Measurements from ENCODE around the gene IFI27. TPM values are rescaled to one million over a fixed set of nuclear protein-coding genes. Genes with fewer than 3 reads are reported as not detected.
A peak's percentile ranks its signal among the peaks of the same experiment; 100 is the strongest.

The IFI27 gene
- polyA plus RNA-seq, 1 of the 3 experiments (the other 2 are of a cell fraction) = 1.2 TPM

DNA sequence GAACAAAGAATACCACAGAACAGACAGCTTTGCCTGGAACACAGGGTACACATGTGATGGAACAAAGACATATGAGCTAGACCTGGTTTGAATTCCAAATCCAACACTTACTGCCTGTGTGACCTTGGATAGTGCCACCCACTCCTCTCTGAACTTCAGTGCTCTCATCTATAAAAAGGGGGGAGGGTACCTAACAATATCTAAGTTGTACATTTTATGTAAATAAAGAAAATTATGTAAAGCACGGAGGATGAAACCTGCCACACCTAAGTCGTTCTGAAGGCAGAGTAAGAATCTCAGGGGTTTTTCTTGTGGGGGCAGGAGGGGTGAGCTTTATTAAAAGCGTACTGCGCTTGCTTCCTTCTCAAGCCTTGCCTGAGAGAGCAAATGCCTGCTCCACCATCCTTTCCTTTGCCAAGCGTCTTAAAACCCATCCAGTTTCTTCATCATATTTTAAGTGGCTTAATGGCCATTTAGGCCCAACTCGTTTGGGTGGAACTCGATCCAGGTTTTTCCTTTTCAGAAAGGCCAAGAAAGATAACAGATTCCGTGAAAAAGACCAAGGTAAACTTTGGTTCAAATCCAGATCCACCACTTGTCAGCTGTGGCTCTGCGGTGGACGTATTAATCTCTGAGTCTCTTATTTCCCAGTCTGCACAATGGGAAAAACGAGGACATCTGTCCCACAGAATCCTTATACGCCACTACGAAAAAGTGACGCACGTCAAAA lies 30.5 kb upstream of the IFI27 start:
- ChIA-PET CTCF (interaction anchor here (1.2 to 2.6 kb wide), 5 partner anchors 44 to 57 kb away, joined by 3 to 14 read pairs (median 8); partner anchors contain the start of gene IFI27L2), POLR2A (no interaction called here)
- no peaks in the 10 kb centered on the region for H3K9me2 ChIP-seq
- peaks cover 30% of the 10 kb centered on the region for H4K20me1 ChIP-seq (ENCODE audit: insufficient read depth)
- H3K9ac ChIP-seq = peak overlapping the region; percentile 83
- peaks cover 7% of the 10 kb centered on the region; the same call in 1 of the 2 replicates for H3K9me3 ChIP-seq
- H2AFZ ChIP-seq (ENCODE audit: low read depth) = peak overlapping the region; percentile 98
- H3K4me1 ChIP-seq (ENCODE audit: control insufficient read depth in 1 of 2, insufficient read depth in 2 of 2, low read depth in 1 of 2, low read length in 1 of 2) = peaks cover 12 to 30% of the 10 kb centered on the region in 2 experiments; a peak in 3 of 4 replicates
- peak overlapping the region in 1 of 2 experiments; percentile 85 for H3K27ac ChIP-seq (ENCODE audit: low read depth in 2 of 2, low read length in 1 of 2)
- TF ChIP-seq MXI1 (IDR thresholded peaks at IDR 0.05; ENCODE audit: low read depth, low read length) (peak; percentile 88; the same call in 1 of the 2 replicates), ZBTB33 (IDR thresholded peaks at IDR 0.05; ENCODE audit: borderline replicate concordance, low read depth) (no peak), USF1 (IDR thresholded peaks at IDR 0.05; ENCODE audit: borderline replicate concordance, low read depth) (no peak)
- peak overlapping the region; percentile 94 for H3K4me2 ChIP-seq
- peaks cover 74% of the 10 kb centered on the region for H3K79me2 ChIP-seq (ENCODE audit: insufficient read depth)
- DNase-seq = no peak
- peak overlapping the region; percentile 96 to 99 for H3K4me3 ChIP-seq (ENCODE audit: low read depth in 2 of 2, low read length in 1 of 2)
- H3K27me3 ChIP-seq (ENCODE audit: insufficient read depth) = no peaks in the 10 kb centered on the region
- WGBS (ENCODE audit: low lambda C conversion rate) = 8% methylated on average over 15 of the region's 15 CpGs
- H3F3A ChIP-seq (replicated peaks; ENCODE audit: insufficient read depth) = peaks cover 7% of the 10 kb centered on the region
- H3K36me3 ChIP-seq (replicated peaks in 1 of 2; ENCODE audit: control insufficient read depth in 1 of 2, insufficient read depth in 2 of 2, low read length in 1 of 2) = peaks cover 29 to 34% of the 10 kb centered on the region in 2 experiments

DNA sequence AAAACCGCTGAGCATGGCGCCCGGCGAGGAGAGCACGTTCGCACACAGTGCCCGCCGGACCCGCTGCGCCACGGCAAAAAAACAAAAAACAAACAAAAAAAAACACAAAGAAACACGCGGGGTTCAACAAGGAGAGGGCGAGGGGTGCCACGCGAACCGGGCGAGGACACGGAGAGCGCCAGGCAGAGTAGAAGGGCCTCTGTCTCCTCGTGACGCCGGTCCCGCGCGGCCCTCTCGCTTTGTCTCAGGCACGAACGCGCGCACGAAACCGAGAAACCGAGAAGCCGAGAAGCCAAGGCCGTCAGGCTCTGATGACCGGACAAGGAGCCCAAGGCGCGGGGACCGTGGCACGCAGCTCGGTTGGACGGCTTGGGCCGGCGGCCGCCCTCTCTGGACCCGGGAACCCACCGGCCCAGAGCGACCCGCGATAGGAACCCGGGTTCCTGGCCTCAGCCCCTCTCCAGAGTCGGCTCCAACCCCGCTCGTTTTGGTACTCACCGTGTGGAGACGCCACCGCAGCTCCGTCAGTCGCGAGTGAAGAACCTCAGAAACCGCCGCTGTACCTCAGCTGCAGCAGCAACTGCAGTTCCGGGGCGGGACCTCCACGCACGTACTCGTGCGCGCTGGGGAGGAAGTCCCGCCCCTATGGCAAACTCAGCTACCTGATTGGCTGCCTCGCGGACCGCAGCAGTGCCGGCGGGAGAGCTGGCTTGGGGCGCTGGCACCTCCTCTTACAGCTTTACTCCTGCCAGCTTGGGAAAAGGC lies 29.7 kb upstream of the IFI27 start, which contains the start of the genes DDX24 and IFI27L1:
Gene DDX24 (minus strand): TSS at position 582 of the 765 bp plus-strand sequence. CDS start 1,460 bp downstream, outside the sequence.
Gene IFI27L1 (plus strand): TSS at position 690 of the 765 bp plus-strand sequence. CDS start 15,628 bp downstream, outside the sequence.
- Histone ChIP-seq H3K9ac (peak within 1 kb of the TSS; percentile 83), H3K9me2 (no peaks in the 10 kb centered on the region), H3K4me1 (ENCODE audit: control insufficient read depth in 1 of 2, insufficient read depth in 2 of 2, low read depth in 1 of 2, low read length in 1 of 2) (peaks cover 12 to 30% of the 10 kb centered on the region in 2 experiments; a peak in 3 of 4 replicates), H3F3A (replicated peaks; ENCODE audit: insufficient read depth) (no peaks in the 10 kb centered on the region), H4K20me1 (ENCODE audit: insufficient read depth) (peaks cover 30% of the 10 kb centered on the region), H2AFZ (ENCODE audit: low read depth) (peak within 1 kb of the TSS; percentile 98), H3K9me3 (no peaks in the 10 kb centered on the region; the same call in 1 of the 2 replicates), H3K4me3 (ENCODE audit: low read depth in 2 of 2, low read length in 1 of 2) (peak within 1 kb of the TSS; percentile 96 to 99), H3K4me2 (peak within 1 kb of the TSS; percentile 94), H3K79me2 (ENCODE audit: insufficient read depth) (peaks cover 67% of the 10 kb centered on the region), H3K36me3 (replicated peaks in 1 of 2; ENCODE audit: control insufficient read depth in 1 of 2, insufficient read depth in 2 of 2, low read length in 1 of 2) (peaks cover 26 to 27% of the 10 kb centered on the region in 2 experiments), H3K27ac (ENCODE audit: low read depth in 2 of 2, low read length in 1 of 2) (peak within 1 kb of the TSS; percentile 81 to 85), H3K27me3 (ENCODE audit: insufficient read depth) (no peaks in the 10 kb centered on the region)
- ChIA-PET POLR2A (interaction anchor here (1.1 kb wide), 1 partner anchor 35 kb away, joined by 4 read pairs; no protein-coding TSS in a partner anchor), CTCF (interaction anchor here (1.0 to 2.6 kb wide), 4 partner anchors 16 to 56 kb away, joined by 3 to 14 read pairs (median 4); partner anchors contain the start of gene IFI27L2)
- peak; percentile 97 for DNase-seq
- 3% methylated on average over 26 of the region's 77 CpGs for WGBS (ENCODE audit: low lambda C conversion rate)
- TF ChIP-seq, protein P1, sequence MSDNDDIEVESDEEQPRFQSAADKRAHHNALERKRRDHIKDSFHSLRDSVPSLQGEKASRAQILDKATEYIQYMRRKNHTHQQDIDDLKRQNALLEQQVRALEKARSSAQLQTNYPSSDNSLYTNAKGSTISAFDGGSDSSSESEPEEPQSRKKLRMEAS (IDR thresholded peaks at IDR 0.05; ENCODE audit: low read depth) = peak; percentile 72
- TF ChIP-seq CHD2 (IDR thresholded peaks at IDR 0.05; ENCODE audit: low read length, partially characterized antibody) (peak; percentile 65), SMC3 (IDR thresholded peaks at IDR 0.05; ENCODE audit: low read depth, low read length) (0 out of 2 replicates have a peak, but pooled peaks have one; percentile 2), POLR2AphosphoS5 (IDR thresholded peaks at IDR 0.05; ENCODE audit: low read depth, low read length) (peak; percentile 85; the same call in 1 of the 2 replicates), TAF1 (IDR thresholded peaks at IDR 0.05; ENCODE audit: borderline replicate concordance, low read depth, low read length) (peak; percentile 85), CTCF (IDR thresholded peaks at IDR 0.05) (no peak), MXI1 (IDR thresholded peaks at IDR 0.05; ENCODE audit: low read depth, low read length) (peak; percentile 63; the same call in 1 of the 2 replicates), GABPA (IDR thresholded peaks at IDR 0.05; ENCODE audit: low read depth) (peak; percentile 90), NFIC (IDR thresholded peaks at IDR 0.05; ENCODE audit: borderline replicate concordance) (no peak), SIN3A (IDR thresholded peaks at IDR 0.05; ENCODE audit: borderline replicate concordance, low read depth, low read length) (0 out of 2 replicates have a peak, but pooled peaks have one; percentile 52), FOXJ3 (CRISPR knock-in tag; IDR thresholded peaks at IDR 0.05) (no peak), ELF1 (IDR thresholded peaks at IDR 0.05) (peak; percentile 38; the same call in 1 of the 2 replicates), ZBTB33 (IDR thresholded peaks at IDR 0.05; ENCODE audit: borderline replicate concordance, low read depth) (no peak), YY1 (IDR thresholded peaks at IDR 0.05; ENCODE audit: low read depth) (peak; percentile 52; the same call in 1 of the 2 replicates)
